ENCODE measurements around the gene MYL12A. TPM values are rescaled to one million over a fixed set of nuclear protein-coding genes. Genes with fewer than 3 reads are reported as not detected.

Gene MYL12A
- total RNA-seq, 1 donor from 2014 or later, result 702 TPM

DNA sequence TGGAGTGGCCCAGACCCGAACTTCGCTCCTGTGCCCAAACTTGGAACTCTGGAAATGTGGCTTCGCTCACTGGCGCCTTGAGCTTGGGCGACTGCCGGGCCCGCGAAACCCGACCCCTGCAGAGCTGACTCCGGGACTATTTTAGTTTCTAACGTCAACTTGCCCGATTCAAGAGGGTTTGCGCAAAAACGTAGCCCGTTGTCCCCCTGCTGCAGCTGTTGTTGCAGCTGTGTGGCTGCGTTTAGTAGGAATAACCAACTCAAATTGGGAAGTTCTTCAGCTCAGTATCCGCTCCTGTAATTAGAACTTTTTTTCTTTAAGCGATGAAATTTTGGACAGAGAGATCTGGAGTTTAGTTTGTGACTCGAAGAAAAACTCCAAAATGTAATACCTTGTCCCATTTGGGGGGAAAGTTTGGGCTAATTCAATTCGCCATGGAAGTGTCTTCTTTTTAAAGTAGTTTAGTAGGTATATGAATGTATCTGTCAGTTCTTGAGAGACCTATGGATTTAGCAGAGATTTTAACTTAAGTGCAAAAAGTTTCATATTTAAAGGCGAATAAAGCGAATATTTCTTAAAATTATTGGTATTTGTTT, 559 bp downstream of the MYL12A start:
- FAIRE-seq (no peak), DNase-seq (ENCODE audit: low read depth) (no peak)
- Histone ChIP-seq H3K4me3 (ENCODE audit: low read depth, low read length) (peak overlapping the region; percentile 89), H3K27me3 (ENCODE audit: control insufficient read depth, insufficient read depth, low read length) (no peaks in the 10 kb centered on the region), H3K36me3 (ENCODE audit: control insufficient read depth, insufficient read depth, low read length) (peaks cover 1% of the 10 kb centered on the region)
- TF ChIP-seq, protein P1, sequence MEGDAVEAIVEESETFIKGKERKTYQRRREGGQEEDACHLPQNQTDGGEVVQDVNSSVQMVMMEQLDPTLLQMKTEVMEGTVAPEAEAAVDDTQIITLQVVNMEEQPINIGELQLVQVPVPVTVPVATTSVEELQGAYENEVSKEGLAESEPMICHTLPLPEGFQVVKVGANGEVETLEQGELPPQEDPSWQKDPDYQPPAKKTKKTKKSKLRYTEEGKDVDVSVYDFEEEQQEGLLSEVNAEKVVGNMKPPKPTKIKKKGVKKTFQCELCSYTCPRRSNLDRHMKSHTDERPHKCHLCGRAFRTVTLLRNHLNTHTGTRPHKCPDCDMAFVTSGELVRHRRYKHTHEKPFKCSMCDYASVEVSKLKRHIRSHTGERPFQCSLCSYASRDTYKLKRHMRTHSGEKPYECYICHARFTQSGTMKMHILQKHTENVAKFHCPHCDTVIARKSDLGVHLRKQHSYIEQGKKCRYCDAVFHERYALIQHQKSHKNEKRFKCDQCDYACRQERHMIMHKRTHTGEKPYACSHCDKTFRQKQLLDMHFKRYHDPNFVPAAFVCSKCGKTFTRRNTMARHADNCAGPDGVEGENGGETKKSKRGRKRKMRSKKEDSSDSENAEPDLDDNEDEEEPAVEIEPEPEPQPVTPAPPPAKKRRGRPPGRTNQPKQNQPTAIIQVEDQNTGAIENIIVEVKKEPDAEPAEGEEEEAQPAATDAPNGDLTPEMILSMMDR (IDR thresholded peaks at IDR 0.05; ENCODE audit: insufficient read depth, low read length, severe bottlenecking), result no peak

DNA sequence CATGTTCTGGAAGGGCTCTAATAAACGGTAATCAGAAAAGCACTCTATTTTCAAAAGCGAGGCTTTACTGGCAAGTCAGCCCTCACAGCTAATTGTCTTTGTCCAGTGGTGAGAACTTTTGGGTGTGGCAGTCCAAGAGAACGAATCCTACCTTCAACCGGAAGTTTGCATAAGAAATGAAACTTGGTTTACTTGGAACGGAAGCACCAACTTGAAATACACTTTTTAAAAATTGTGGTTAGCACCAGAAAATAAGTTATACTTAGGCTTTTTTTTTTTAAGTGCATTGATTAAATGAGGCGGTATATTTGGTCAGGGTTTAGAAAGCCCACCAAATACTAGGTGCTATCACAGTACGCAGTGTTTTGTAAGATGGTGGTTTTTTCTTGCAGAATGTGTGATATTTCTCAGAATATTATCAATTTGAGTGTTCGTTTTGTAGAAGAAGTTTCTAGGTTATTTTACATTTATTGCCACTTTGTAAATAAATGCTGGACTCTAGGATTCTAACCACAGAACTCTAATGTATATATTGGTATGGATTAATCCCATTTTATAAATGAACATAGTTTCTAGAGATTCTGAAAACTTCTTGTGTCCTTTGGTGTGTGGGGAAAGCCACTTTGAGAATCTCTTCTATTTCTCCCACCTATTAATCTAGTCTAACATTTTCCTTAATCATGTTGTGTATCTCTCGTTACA, 1.2 kb downstream of the MYL12A start:
- Histone ChIP-seq H3K27me3 (ENCODE audit: control insufficient read depth, insufficient read depth, low read length) (no peaks in the 10 kb centered on the region), H3K4me3 (ENCODE audit: low read depth, low read length) (peak overlapping the region; percentile 89), H3K36me3 (ENCODE audit: control insufficient read depth, insufficient read depth, low read length) (peaks cover 3% of the 10 kb centered on the region)
- FAIRE-seq (no peak), DNase-seq (ENCODE audit: low read depth) (peak; percentile 76)
- TF ChIP-seq, protein P1 (IDR thresholded peaks at IDR 0.05; ENCODE audit: insufficient read depth, low read length, severe bottlenecking), result no peak

DNA sequence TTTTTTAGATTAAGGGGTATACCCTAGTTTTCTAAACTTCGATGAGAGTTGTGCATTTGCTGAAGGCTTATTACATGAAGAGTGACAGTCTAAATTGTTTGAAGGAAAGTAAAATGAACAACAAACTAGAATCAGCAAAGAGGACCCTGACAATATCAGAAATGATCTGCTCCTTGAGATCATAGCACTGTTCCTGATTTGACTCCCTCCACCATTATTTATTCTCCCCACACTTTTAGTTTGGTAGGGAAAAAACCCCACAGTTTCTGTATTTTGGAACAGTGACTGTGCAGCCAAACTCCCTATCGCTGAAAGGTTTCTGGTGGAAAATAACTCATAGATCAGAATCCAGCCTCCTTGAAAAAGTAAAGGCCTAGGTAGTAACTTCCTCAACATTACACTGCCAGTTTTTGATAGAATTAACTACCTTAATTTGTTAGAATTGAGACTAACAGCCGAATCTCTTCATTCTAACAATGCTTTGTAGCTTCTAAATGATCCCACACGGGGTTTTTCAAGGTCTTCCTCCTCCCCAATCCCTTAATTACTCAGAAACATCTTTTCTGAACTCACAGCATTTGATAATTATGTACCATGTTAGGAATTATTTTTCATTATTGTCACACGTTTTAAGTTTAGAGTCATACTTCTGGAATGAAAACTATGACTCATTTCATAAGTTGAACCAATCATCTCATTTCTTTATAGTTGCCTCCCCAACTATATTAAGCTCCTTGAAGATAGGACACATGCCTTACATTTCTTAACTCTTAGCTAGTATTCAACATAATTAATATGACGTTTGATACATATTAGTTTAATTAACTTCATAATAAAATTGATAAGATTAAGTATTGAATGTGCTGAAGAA, 2.9 kb downstream of the MYL12A start:
- Histone ChIP-seq H3K36me3 (ENCODE audit: control insufficient read depth, insufficient read depth, low read length) (peaks cover 10% of the 10 kb centered on the region), H3K27me3 (ENCODE audit: control insufficient read depth, insufficient read depth, low read length) (no peaks in the 10 kb centered on the region), H3K4me3 (ENCODE audit: low read depth, low read length) (no peak overlapping the region)
- FAIRE-seq, result no peak
- TF ChIP-seq, protein P1 (IDR thresholded peaks at IDR 0.05; ENCODE audit: insufficient read depth, low read length, severe bottlenecking), result no peak
- DNase-seq (ENCODE audit: low read depth), result peak; percentile 93

DNA sequence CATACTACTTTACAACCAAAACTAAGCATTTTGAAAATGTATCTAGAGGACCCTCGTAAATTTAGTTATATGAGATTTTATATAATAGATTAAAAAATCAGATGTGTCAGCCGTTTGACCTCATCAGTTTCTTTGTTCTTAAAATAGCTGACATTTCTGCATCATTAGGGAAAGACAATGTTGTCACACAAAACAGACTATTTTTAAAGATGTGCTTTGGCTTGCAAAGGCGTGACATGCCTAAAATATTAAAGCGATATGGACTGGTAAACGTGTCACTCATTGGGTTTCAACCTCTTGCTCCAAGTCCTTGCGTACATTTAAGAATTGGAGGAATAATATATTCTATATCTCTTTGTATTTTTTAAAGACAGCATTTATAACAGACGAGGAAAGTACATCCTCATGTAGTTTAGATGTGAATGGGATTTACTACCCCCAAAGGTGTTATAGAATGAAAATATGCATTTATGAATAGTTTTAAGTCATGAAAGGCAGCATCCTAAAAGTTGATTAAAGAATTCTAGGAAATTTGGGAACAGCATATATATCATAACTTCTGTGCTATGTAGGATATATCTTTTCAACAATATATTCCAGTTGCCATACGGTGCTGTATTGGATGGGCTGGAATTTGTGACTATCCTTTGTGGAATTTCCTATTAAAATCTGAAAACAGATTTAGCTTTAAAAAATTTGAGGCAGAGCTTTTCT, 3.8 kb downstream of the MYL12A start:
- H3K4me3 ChIP-seq (ENCODE audit: low read depth, low read length), result no peak overlapping the region
- no peak for DNase-seq (ENCODE audit: low read depth)
- no peak for FAIRE-seq
- no peaks in the 10 kb centered on the region for H3K27me3 ChIP-seq (ENCODE audit: control insufficient read depth, insufficient read depth, low read length)
- TF ChIP-seq, protein P1 (IDR thresholded peaks at IDR 0.05; ENCODE audit: insufficient read depth, low read length, severe bottlenecking), result no peak
- peaks cover 10% of the 10 kb centered on the region for H3K36me3 ChIP-seq (ENCODE audit: control insufficient read depth, insufficient read depth, low read length)

DNA sequence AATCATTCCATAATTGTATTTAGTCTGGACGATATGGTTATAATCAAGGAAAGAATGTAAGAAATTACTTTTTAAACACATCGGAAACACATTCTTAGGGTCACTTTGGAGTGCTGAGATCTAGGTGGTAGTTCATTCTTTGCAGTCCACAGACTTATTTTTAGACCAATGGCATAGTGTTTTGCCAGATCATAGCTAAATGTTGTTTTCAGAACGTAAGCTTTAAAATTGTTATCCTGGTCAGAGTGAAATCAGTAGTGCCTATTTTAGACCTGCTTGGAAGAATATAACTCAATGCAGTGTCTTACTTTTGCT, 4.3 kb downstream of the MYL12A start:
- no peak for FAIRE-seq
- TF ChIP-seq, protein P1 (IDR thresholded peaks at IDR 0.05; ENCODE audit: insufficient read depth, low read length, severe bottlenecking), result no peak
- no peaks in the 10 kb centered on the region for H3K27me3 ChIP-seq (ENCODE audit: control insufficient read depth, insufficient read depth, low read length)
- no peak overlapping the region for H3K4me3 ChIP-seq (ENCODE audit: low read depth, low read length)
- no peak for DNase-seq (ENCODE audit: low read depth)
- peaks cover 10% of the 10 kb centered on the region for H3K36me3 ChIP-seq (ENCODE audit: control insufficient read depth, insufficient read depth, low read length)
